Measurements from ENCODE around the gene TMEM182.

The TMEM182 gene

DNA sequence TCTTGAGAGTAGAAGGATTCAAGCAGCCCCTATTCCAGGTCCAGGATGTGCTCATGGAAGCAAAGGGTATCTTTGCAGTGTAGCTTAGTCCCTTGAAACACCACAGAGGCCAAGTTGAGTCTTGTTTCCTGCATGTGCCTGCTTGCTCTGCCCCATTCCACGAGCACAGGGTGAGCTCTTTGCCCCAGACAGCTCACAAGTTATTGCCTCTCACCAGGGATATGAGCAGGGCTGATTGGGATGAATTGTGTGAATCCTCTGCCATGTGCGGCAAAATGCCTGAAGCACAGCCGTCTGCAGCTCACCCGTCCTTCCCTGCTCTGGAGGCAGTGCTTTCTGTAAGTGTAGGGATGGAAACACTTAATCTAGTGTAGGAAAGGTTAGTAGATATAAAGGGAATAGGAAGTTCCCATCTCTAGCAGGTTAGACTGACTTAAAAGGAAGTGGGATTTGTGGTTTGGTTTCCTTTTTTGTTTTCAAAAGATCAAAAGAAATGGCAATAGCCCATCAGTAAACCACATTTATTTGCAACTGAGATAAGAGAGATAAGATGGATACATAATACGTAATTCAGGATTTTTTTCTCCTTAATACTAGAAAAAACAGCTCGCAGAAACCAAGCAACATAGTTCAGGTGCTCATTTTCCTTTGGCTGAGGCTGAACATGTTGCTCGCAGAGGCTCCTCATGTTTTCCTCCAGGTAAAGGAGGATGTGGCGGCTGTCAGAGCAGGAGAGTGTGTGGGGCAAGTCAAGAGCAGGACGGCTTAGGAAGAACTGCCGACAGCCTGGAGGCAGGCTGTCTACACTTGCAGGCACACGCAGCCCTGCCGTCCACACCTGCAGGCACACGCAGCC lies 41.4 kb downstream of the TMEM182 start:
- no peak for DNase-seq

DNA sequence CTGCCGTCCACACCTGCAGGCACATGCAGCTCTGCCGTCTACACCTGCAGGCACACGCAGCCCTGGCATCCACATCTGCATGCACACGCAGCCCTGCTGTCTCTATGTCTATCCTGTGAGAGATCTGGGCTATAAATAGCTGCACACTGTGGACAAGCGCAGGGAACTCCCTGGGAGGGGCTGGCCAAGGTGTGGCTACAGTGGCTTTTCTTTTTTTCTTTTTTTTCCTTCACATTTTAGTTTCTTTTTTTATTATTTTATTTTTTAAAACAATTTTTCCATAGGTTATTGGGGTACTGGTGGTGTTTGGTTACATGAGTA lies 42.0 kb downstream of the TMEM182 start:
- DNase-seq: no peak

DNA sequence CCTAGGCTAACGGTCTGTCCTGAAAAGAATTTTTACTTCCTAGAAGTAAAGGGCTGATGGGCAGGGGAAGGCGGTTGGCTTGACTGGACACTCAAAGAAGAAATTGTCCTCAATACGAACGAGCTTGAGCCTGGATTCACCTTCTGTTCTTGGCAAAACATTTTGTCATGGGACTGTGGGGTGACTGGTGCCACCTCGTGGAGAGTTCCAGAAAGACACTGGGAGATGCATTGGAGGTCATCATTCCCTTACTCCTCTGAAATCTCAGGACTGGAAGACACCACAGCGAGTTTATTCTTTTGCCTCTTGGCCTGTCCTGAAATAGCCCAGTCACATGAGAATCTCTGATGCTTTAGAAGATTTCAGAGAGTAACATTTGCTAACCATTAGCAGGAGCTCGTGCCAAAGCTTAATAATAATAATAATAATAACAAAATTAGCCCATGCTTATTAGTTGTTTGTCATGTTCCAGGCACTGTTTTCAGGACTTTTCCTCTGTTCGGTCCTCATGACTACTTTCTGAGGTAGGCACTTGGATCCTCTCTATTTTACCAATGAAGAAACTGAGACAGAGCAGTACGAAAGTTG lies 44.5 kb downstream of the TMEM182 start:
- peak; percentile 40 for DNase-seq

DNA sequence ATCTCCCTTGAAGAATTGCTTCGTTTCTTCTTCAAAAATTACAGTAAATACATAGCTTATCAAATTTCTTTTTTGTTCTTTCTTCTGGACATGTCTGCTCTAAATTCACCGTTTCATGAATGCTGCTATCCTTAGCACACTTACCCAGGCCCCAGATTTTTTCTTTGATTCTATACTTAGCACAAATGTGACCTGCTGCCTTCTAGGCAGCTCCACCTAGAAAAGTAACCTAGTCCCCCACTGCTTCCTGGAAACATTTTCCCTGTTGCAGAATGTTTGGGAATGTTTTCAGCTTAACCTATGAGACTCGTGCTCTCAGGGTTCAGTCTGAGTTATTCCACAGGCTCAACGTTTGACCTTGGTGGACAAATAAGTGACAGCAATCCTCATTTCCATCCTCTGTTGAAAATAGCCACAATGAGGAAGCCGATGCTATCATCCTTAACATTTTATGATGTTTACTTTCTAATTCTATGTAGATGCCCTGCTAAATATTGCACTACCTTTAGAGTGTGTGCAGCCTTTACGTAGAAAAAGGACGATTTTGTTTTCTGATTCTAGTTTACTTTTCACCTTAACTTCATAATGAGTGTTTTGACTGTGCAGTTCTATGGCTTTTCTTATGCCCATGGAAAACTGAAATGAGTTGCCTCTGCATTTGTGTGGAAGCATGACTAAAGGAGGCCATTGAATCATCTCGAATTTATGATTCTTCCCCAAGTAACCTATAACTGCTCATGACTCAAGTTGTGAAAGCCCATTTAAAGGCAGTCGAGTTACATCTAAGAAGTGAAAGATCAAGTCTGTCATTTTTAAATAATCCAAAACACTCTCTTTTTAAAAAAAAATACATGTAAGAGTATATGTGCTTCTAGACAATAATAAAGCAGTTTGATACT lies 47.7 kb downstream of the TMEM182 start:
- no peak for DNase-seq

DNA sequence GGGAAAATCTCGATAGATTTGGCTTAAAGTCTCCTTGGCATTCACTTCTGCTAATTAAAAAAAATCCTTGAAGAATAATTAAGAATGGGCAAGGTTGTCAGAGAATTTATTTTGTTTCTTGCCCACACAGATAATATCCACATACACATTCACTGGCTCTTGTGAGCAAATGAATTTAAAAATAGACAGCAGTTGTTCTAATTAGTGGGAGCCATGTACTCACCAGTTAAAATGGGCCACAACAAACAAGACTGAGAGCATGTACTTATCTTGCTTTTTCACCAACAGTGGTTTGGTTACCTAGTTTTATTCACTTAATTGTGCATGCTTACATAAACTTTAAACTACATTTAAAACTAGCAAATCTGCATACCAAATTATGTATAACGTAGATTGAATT lies 53.5 kb downstream of the TMEM182 start:
- no peak for DNase-seq

DNA sequence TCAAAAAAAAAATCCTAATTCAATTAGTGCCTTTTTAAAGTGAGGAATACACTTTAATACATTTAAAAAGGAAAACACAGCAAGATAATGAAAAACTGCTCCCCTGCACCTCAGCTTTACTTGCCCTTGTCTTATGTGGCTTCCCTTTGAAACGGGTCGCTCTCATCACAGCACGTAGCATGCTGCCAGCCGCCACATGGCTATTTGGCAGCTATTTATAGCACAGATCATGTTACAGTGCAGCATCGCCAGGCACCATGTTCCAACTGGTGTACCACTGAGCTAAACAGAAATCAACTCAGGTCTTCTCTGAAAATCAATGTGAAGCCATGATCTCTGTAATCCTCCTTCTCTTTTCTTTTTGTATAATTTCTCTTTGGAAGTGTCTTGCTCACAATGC lies 65.1 kb downstream of the TMEM182 start:
- no peak for DNase-seq

DNA sequence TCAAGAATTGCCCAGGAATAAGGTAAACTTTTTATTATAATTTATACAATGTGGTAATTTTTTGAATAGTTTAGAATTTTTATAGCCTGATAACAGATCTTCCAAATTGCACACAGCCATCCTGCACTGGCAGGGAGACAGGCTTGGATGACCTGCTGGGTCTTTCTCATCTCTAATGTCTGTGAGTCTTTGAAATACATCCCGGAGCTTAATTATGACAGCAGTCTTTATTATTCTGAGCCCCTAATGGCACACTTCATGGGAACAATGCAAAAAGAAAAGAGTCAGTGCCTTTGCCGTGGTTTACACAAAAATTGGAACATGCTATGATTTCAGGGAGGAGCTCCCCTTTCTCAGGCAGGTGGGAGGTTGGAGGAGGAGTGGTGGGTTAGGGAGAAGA lies 71.0 kb downstream of the TMEM182 start:
- no peak for DNase-seq

DNA sequence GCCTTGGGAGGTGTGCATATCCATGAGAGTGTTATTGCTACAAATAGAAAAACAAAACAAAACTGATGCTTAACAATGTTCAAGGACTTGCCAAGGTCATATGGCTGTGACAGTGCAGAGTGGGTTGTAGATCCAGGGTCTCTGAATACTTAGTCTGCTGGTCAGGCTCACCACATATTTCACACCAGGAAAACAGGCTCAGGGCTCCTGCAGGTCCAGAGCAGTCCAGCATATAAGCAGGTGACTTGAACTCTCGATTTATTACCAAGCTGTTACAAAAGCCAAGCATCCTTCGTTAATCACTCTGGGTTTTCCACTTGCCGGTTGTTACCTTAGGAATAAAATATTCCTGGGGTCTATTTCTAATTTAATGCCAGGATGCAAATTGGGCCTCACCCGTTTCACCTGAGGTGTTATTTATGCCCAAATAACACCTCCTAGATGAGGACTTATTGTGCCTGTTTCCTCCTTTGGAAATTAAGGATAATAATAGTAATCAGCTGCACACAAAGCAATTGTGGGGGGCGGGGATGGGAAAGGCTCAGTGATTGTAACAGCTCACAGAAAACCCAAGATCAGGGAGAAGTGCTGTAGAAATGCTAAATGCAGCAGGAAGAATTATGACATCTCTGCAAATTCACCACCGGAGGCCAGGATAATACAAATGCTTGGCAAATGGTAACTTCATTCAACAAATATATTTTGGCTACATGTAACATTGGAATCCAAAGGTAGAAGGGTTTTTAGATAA lies 72.9 kb downstream of the TMEM182 start:
- DNase-seq: no peak

DNA sequence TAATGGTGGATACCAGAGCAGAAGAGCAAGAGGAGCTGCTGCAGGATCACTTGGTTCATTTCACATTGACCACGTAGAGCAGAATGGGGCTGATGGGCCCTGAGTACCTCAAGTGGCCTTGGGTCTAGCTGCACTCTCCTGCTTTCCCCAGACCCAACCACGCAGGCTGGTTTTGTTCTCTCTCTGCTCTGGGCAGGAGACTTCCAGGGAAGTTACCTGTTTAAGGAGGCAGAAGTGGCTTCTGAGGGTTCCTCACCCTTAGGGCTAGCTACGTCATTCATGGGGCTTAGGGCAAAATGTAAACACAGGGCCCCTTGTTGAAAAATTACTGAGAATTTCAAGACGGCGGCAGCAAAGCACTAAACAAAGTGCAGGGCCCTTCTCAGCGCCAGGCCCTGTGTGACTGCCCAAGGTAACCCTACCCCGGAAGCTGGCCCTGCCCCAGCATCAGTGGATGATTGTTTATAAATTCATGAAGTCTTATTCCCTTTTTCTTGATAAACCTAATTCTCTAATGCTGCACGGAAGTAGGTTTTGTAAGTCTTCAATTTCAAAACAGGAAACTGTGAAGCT lies 75.9 kb downstream of the TMEM182 start:
- no peak for DNase-seq

DNA sequence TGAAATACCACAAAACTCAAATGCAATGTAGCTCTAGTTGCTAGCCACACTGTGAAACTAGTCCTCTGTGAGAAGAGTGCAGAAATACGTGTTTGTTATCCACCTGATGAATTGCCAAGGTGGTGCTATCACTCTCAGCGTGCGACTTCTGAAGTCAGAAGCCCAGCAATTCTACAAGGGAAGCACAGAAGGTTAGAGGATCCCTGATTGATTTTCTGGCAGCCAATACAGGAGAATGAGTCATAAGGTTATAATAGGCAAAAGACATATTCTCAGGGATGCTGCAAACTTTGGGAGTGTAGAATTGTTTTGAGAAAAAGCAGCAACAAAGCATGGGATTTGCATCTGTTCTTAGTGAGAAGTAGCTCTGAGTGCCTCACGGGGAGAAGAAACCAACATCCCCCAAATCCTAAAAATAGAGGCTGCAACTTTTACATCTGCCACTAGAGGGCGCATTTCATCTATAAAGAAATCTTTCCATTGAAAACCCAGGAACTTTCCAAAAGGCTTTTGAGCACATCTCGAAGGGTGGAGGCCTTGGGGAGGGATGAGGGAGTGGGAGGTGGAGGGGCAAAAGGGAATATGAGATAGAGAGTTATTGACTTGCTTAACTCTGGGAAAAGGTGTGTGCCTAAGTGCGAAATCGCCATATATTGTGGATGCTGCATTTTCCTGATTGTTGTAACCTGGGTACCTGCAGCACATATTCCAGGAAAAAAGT lies 78.0 kb downstream of the TMEM182 start:
- DNase-seq: no peak

DNA sequence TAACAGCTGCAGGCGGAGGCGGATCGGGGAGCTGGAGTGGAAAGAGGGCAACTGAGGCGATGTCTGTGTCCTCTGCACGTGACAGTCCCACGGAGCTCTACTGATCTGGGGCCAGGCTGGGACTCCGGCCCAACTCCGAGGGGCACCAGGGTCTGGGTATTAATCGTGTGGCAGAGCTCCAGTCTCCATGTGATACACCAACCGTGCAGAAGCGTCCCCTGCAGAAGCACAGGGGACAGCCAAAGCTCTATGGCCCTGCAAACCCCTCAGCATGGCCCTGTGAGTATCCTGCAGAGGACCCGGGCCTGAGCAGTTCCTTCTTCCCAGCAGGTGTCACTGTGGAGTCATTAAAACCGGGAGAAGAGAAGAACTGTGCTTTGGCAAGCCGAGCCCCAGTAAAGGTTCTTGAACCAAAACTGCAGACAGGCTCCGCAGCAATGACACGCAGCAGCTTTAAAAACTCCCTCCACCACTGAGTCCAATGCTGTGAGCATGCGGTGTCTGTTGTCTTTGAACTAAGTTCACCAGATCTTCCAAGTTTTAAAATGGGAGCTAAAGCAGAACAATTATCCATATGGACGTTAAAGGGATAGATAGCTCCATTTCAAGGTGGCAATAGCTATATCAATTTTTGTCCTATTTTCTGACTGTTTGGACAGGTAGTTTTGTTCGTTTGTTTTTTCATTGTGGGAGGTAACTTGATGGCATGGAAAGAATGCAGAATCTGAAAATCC lies 79.4 kb downstream of the TMEM182 start:
- no peak for DNase-seq

DNA sequence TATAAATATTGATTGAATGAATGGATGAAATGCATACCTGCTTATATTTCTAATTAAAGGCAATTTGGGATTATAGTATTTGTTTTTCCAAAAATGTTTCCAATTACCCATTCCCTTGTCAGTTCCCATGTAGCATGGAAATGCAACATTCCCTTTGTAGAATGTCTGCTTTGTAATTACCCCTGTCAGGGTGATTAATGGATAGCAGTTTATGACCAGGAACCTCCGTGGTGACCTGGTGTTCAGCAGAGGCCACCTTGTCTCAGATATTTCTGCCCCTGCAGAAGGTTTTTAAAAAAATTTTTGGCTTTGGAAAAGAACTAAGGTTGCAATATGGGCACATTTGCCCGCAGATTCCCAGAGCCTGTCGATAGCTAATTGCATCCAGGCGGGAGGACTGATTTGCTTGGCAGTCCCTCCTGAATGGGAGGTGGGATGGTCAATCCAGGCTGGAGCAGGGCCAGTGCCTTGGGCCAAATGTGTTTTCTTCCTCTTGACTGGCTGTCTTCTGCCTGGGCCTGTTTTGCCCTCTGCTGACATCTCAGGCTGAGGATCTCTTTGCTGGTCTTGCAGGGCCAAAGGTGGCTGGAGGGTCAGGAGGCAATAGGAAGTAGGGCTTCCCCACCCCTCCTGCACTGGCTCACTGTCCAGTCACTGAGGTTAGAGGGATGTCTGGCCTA lies 82.1 kb downstream of the TMEM182 start:
- DNase-seq: no peak

DNA sequence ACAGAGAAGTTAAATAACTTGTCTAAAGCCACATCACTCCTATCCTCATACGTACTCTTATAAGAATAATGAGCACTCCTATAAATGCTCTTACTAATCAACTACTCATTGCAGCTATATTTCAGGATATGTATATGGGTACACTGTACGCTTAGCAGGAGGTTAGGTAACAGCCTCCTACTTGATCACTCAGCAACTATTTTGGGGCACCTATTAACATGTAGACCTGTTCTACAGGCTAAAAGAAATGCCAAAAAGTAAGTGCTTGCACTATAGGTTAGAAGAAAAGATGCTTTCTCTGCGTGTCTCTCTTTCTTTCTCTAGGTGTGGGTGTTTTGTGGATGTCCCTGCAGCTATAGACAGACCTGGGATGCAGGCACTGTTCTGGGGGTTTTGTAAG lies 83.1 kb downstream of the TMEM182 start:
- no peak for DNase-seq

DNA sequence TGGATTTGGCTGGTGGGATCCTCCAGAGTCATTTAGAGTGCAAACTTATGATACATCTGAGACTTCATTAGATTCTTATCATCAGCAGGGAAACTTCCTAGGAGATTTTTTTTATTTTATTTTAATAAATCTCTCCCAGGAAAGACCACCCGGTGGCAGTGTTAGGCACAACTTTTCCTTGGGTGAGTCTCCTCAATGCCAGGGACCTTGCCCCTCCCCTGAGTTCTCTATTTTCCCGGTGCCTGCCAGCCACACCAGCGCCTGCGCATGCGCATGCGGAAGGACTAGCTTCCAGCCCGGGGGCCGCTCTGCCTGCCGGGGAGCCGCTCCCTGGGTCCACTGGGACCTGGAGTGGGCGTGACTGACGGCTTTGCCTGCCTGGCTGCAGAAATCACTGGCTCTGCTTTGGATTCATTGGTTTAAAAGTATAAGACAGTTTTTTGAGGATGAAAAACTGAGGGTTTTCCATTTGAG lies 86.6 kb downstream of the TMEM182 start:
- DNase-seq: no peak

DNA sequence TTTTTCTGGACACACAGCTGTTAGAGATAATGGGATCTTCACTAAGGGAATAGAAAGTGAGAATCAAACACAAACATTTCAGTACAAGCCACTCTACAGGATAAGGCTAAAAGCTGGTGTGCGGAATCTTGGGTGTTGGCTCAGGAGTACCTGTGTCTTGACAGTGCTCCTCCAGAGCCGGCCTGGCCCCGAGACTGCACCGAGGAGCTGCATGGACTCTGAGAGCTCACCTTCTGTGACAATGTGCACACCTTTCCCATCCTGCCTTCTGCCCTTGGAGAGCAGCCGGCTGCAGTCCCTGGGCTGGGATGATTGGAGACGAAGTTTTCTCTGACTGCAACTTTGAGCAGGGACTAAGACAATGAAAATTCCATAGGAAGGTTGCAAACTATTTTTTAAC lies 89.1 kb downstream of the TMEM182 start:
- no peak for DNase-seq

DNA sequence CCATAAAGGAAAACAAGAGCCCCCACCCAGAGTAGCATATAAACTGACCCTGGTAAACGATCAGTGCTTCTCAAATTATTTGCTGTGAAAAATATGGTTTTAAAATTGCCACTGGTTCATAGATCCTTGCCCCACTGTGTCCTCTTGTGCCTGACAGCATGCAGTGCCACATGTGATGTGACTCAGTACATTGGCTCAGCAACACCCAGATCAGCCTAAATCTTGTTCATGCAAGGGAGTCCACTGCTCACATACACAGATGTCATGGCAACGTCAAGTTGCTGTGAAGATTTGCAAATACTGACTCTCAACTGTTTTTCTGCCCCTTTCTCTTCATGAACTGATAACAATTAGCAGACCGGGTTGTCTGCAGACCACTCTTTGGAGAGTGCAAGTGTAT lies 91.0 kb downstream of the TMEM182 start:
- DNase-seq: no peak
